MCF 10A (cell line): ENCODE data around the gene LRBA. TPM values are rescaled to one million over a fixed set of nuclear protein-coding genes. Genes with fewer than 3 reads are reported as not detected.

ENCODE experiments used
- BruUV-seq: library from RNA; stranded (reverse); fragments of 400-500 nt; replicated peaks from 2 replicates; lab custom pipeline; 2021; lab: Mats Ljungman, UMichigan
- CTCF ChIA-PET: fragments of 300-600 bp; sonication (Branson Sonifier 250); formaldehyde crosslinking; extraction: SDS; loops from one replicate; lab custom pipeline; 2021; ENCODE audit warnings: antibody characterized with exemption, inconsistent platforms; lab: Yijun Ruan, JAX
- POLR2A ChIA-PET: fragments of 300-600, 350-650 bp; sonication (Branson Sonifier 250); formaldehyde crosslinking; extraction: SDS; loops from one replicate; lab custom pipeline; 2020; ENCODE audit warnings: antibody characterized with exemption, inconsistent platforms; lab: Yijun Ruan, JAX
- DNase-seq: peaks from one replicate; pipeline ENCODE4 v3.0.0-alpha.2; 2018; ENCODE audit not compliant: unreplicated experiment
- H3K27ac Mint-ChIP-seq: one replicate; pipeline ENCODE4 v1.8.0; 2022; ENCODE audit warnings: mild to moderate bottlenecking, low read depth, mixed read lengths; ENCODE audit not compliant: unreplicated experiment
- H3K27me3 Mint-ChIP-seq: one replicate; pipeline ENCODE4 v1.8.0; 2022; ENCODE audit warnings: mixed read lengths; ENCODE audit not compliant: insufficient read depth, unreplicated experiment
- H3K36me3 Mint-ChIP-seq: one replicate; pipeline ENCODE4 v1.8.0; 2022; ENCODE audit warnings: mild to moderate bottlenecking, moderate library complexity, mixed read lengths; ENCODE audit not compliant: insufficient read depth, unreplicated experiment
- H3K4me1 Mint-ChIP-seq: one replicate; pipeline ENCODE4 v1.8.0; 2022; ENCODE audit warnings: mixed read lengths; ENCODE audit not compliant: insufficient read depth, unreplicated experiment
- H3K4me3 Mint-ChIP-seq: one replicate; pipeline ENCODE4 v1.8.0; 2022; ENCODE audit warnings: mild to moderate bottlenecking, moderate library complexity, mixed read lengths; ENCODE audit not compliant: unreplicated experiment
- H3K9me3 Mint-ChIP-seq: one replicate; pipeline ENCODE4 v1.8.0; 2022; ENCODE audit warnings: mixed read lengths; ENCODE audit not compliant: unreplicated experiment
- CTCF ChIP-seq: fragments of 200-600 bp; IDR thresholded peaks from one replicate; pipeline ENCODE4 v1.8.0; 2022; ENCODE audit warnings: antibody characterized with exemption, mild to moderate bottlenecking; ENCODE audit not compliant: unreplicated experiment
- intact Hi-C: fragments of 100-400 bp; cut with micrococcal nuclease; formaldehyde crosslinking; loops from 2 replicates; pipeline ENCODE4 v1.14.1; 2022
- total RNA-seq: library from RNA; stranded (reverse); gene quantifications from 2 replicates; pipeline ENCODE4 v1.2.3, GENCODE V29; 2022

Gene LRBA
- total RNA-seq, 1 experiment from 2014 or later: 64.5 TPM

GRCh38 chr4:151045907-151046306 lies 30.8 kb upstream of the LRBA start:
- no peaks in the 10 kb centered on the region for H3K27me3 Mint-ChIP-seq
- ChIA-PET CTCF (no interaction called here), POLR2A (no interaction called here)
- H3K4me3 Mint-ChIP-seq: no peak overlapping the region
- H3K27ac Mint-ChIP-seq: no peak overlapping the region
- no TSS peak for BruUV-seq
- peak; percentile 33 for DNase-seq
- TF ChIP-seq CTCF: no peak
- H3K4me1 Mint-ChIP-seq: no peaks in the 10 kb centered on the region
- no peaks in the 10 kb centered on the region for H3K36me3 Mint-ChIP-seq
- H3K9me3 Mint-ChIP-seq: no peaks in the 10 kb centered on the region
- intact Hi-C loops: no loop called here

GRCh38 chr4:151043803-151044515 lies 28.9 kb upstream of the LRBA start:
- POLR2A ChIA-PET: interaction anchor here (0.8 to 1.3 kb wide), 2 partner anchors 12 to 29 kb away, joined by 3 read pairs; partner anchors contain the start of gene LRBA
- Mint-ChIP-seq H3K27me3 (no peaks in the 10 kb centered on the region), H3K27ac (no peak overlapping the region), H3K36me3 (no peaks in the 10 kb centered on the region), H3K4me1 (no peaks in the 10 kb centered on the region), H3K9me3 (no peaks in the 10 kb centered on the region), H3K4me3 (no peak overlapping the region)
- intact Hi-C loops: no loop called here
- CTCF ChIA-PET: no interaction called here
- no peak for DNase-seq
- TF ChIP-seq CTCF: no peak
- BruUV-seq: no TSS peak

- Mint-ChIP-seq H3K4me3 (no peak overlapping the region), H3K4me1 (no peaks in the 10 kb centered on the region), H3K9me3 (no peaks in the 10 kb centered on the region), H3K27ac (no peak overlapping the region), H3K36me3 (no peaks in the 10 kb centered on the region), H3K27me3 (no peaks in the 10 kb centered on the region)
- POLR2A ChIA-PET: no interaction called here
- no peak for TF ChIP-seq CTCF
- CTCF ChIA-PET: no interaction called here
- no TSS peak for BruUV-seq
- peak; percentile 41 for DNase-seq
- intact Hi-C loops: no loop called here
Observed at GRCh38 chr4:151039733-151040132, 24.6 kb upstream of the LRBA start.

DNA sequence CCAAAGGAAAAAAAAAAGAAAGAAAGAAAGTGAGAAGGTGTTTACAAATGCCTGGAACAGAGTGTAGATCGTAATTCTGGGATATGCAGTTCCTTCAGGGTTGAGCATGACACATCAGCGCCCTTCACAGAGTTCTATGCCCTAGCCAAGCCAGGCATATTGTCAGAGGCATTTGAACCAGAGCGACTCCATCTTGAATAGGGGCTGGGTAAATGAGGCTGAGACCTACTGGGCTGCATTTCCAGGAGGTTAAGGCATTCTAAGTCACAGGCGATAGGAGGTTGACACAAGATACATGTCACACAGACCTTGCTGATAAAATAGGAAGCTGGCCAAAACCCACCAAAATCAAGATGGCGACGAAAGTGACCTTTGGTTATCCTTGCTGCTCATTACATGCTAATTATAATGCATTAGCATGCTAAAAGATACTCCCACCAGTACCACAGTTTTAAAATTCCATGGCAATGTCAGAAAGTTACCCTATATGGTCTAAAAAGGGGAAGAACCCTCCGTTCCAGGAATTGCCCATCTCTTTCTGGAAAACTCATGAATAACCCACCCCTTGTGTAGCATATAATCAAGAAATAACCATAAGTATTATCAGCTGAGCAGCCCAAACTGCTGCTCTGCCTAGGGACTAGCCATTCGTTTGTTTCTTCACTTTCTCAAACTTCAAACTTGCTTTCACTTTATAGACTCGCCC lies 23.5 kb upstream of the LRBA start:
- H3K4me3 Mint-ChIP-seq: no peak overlapping the region
- H3K27ac Mint-ChIP-seq: no peak overlapping the region
- H3K36me3 Mint-ChIP-seq: no peaks in the 10 kb centered on the region
- intact Hi-C loops: no loop called here
- BruUV-seq: no TSS peak
- H3K27me3 Mint-ChIP-seq: no peaks in the 10 kb centered on the region
- ChIA-PET CTCF (no interaction called here), POLR2A (interaction anchor here (0.6 kb wide), 1 partner anchor 84 kb away, joined by 3 read pairs; no protein-coding TSS in a partner anchor)
- no peak for DNase-seq
- no peaks in the 10 kb centered on the region for H3K4me1 Mint-ChIP-seq
- TF ChIP-seq CTCF: no peak
- H3K9me3 Mint-ChIP-seq: no peaks in the 10 kb centered on the region
